ENCODE data around the gene ATP6V1C2.
"Not testable (repeated sequence)": the region's sequence is repeated elsewhere in the genome, so short reads cannot be mapped to it uniquely, and the experiment has no call there.

The ATP6V1C2 gene

GRCh38 chr2:10770956-10771750, 49.7 kb downstream of the ATP6V1C2 start:
- no peak for FAIRE-seq

- no peak for FAIRE-seq
Observed at GRCh38 chr2:10771786-10772185, 50.4 kb downstream of the ATP6V1C2 start.

DNA sequence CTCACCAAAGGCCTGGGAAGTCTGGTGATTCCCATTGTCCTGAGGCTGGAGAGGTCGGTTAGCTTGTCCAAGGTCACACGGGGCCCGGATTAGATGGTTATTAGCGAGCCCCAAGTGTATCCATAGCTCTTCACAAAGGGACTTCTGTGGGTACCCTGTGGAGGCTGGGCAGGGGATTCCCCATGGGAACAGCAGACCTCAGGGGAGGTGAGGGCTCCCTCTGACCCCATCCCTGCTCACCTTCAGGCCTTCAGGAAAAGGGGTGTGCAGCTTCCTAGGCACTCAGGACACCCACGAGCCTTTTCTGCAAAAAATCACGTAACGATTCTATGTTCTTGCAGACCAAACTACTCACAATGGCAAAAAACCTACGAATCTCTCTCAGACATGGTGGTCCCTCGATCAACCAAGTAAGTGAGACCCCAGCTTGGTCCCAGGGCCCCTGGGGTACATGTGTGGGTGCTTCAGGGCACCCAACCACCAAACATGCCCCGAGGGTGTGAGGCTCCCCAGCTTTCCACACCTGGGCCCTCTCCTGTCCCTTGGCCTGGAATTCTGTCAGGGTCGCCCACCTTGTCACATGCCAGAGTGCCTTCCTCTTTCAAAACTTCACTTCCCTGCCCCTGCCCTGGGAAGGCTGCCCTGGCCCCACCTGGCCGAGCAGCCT, 50.9 kb downstream of the ATP6V1C2 start:
- FAIRE-seq = no peak

- no peak for FAIRE-seq
Observed at GRCh38 chr2:10772868-10773215, 51.4 kb downstream of the ATP6V1C2 start.

DNA sequence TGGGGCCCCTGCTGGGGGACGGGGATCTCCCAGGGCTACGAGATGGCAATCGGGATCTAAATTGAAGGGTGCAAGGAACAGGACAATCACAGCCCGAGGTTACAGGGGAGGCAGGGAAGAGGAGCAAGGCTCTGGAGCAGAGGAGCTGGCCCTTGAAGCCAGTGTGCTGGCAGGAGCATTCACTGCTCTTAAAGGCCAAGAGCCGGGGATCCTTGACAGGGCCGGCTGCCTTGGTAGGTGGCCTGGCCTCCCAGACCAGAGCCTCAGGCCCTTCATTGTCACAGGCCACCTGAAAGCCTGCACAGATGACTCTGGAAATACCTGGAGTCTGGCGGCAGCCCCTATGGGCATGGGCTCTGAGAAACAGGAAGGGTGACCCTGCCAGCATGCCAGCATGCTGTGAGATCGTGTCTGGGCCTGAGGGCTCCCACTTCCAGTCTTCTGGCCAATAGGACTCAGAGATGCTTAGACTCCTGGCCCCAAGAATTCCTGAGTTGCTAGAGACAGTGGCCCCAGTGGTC, 52.5 kb downstream of the ATP6V1C2 start:
- FAIRE-seq = no peak

DNA sequence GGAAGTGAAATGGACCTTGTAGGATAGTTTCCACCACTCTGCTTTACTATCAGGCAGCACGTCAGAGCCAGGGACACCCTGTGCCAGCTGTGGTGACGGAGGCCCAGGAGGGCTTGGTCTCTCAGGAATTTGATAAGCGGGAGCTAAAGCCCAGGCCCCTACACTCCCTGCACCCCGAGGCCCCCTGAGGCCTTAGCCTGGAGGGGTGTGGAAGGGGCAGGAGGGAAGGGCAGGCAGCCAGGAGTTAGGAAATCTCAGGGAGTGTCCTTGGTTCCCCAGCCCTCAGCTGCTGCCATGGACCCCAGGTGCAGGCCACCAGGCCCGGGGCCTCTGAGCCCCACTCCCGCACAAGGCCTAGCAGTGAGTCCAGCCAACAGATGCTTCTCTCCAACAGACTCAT, 53.0 kb downstream of the ATP6V1C2 start:
- no peak for FAIRE-seq

GRCh38 chr2:10775021-10775780, 53.8 kb downstream of the ATP6V1C2 start:
- no peak for FAIRE-seq

DNA sequence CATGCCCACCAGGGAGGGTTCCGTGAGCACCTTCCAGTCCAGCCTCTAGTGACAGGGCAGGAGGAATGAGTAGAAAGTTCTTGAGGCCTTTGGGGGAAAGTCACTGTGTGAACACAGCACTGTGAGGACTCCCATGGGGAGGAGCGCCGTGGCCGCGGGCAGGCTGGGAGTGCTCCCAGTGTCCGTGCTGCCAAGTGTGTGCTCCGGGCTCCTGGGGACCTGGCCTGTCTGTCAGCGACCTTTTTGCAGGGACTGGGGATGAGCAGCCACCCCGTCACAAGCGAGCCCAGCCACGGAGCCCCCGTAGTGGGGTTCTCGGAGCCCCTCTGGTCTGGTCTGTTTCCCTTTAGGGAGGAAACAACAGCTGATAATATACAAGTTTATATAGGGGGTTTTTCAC, 54.4 kb downstream of the ATP6V1C2 start:
- no peak for FAIRE-seq

DNA sequence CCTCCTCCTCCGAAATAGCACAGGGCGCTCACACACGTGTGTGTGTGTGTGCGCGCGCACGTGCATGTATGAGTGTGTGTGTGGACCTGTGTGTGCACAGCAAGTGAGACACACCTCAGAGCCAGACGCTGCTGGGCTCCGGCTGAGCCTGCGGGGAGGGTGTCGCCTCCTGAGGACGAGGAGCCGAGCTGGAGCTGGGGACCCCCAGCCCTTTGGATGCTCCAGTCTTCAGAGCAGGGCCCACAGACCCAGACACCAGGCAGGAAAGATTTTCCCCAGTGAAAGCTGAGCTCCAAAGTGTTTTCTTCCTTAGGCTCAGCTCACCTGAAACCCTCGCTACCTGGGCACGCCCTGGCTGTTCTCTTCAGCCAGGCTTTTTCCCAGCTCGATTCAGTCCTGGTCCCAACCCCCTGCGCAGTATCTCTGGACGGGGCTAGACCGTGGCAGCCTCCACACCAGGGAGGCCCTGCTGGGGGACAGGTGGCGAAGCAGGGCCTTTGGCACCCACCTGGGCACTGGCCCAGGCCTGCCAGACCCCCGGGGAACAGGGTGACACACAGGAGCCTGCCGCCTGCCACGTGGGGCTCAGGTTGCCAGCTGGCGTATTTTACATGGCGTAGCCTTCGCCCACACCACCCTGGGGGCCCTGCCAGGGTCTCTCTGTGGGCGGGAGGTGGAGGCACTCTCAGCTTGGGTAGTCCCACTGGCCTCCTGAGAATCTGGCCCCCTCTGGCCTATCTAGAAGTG, 55.0 kb downstream of the ATP6V1C2 start:
- FAIRE-seq = no peak

DNA sequence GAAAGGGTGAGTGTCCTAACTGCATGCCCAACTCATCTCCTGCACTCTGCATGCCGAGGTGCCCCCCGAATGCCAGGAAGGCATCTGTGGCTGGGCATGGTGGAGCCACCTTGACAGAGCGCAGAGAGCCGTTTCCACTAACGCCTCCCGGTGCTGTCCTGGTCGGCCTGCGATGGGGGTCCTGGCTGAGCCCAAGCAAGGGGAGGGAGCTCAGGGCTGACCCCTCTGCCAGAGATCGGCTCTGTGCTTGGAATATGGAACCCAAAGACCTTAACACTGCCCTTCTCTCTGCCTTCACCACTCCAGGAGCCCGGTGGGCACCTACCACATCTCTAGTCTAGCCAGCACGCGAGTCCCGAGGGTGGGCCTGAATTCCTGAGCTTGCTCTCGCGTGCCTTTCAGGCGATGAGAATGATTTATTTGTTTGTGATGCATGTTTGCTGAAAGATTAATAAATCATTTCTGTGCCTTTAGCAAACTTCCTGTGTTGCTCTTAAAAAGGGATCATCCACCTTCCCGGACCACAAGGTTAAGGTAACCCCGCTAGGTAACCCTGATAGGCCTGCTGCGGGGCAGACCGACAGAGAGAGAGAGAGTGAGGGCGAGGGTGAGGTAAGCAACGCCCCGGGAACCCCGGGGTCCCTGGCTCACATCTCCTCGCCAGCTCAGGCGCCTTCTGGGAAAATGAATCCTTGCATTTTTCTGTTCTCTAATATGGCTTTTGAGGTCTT, 55.8 kb downstream of the ATP6V1C2 start:
- no peak for FAIRE-seq

GRCh38 chr2:10777842-10778723, 56.7 kb downstream of the ATP6V1C2 start:
- no peak for FAIRE-seq

GRCh38 chr2:10778724-10779115, 57.3 kb downstream of the ATP6V1C2 start:
- no peak for FAIRE-seq

GRCh38 chr2:10779776-10780490, 58.5 kb downstream of the ATP6V1C2 start:
- no peak for FAIRE-seq

GRCh38 chr2:10780491-10780820, 59.0 kb downstream of the ATP6V1C2 start:
- FAIRE-seq = no peak

GRCh38 chr2:10780821-10781220, 59.4 kb downstream of the ATP6V1C2 start:
- FAIRE-seq = not testable (repeated sequence)

- FAIRE-seq = no peak
Observed at GRCh38 chr2:10781746-10782145, 60.3 kb downstream of the ATP6V1C2 start.

DNA sequence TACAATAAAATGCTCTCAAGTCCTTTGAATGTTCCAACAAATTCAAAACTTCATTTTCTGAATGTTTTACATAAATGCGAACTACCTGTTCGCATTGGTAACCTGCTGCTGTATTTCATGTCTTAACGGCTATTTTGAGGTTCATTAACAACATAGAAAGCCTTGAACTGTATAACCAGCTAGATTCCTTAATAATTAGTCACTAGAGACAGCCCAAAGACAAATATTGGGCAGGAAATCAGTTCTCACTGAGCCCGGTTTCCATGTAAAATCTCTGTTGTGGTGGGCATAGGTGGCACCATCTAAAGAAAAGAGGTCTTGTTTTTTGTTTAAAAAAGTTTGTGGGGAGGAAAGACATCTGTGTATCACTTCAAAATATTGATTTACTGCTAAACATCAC, 62.0 kb downstream of the ATP6V1C2 start:
- no peak for FAIRE-seq

DNA sequence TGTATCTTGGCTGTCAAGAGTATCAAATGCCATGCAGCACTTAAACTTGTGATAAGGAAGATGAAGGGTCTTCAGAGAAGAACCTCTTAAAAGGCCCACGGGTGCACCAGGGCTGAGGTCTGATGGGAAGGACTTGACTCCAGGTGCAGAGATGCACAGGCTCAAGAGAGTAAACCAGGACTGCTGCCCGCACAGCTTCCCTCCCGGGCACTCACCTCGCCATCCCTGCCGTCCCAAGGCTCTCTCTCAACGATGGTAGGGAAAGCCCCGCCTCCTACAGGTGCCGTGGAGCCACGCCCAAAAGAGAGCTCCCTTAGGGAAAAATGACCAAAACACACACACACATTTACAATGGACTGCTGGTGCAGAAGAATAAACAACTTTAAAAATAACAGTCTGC, 63.3 kb downstream of the ATP6V1C2 start:
- no peak for FAIRE-seq

DNA sequence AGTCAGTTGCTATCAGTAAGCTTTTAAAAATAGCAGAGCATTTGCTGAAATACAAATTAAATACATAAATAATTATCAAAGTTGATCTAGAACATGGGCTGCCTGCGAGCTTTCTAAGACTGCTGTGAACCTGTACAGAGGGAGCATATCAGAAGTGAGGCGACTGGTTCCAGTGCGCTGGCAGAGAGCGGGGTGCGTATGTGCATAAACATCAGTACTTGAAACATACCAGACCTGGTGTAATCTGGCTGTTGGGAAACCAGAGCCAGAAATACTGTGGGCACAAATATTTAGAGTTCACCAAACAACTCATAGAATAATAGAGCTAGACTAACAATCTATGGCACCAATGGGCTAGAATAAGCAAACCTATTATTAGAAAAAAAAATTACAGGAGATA, 63.8 kb downstream of the ATP6V1C2 start:
- no peak for FAIRE-seq

- no peak for FAIRE-seq
Observed at GRCh38 chr2:10786240-10786982, 65.0 kb downstream of the ATP6V1C2 start.

Data from colon (tissue), 2 donors.